Activated effector memory CD4-positive, alpha-beta T cell treated with Interleukin-2 at 50 U/mL for 16 hours (primary cell): ENCODE results near the gene TMPRSS13.
"Not testable (repeated sequence)": the region's sequence is repeated elsewhere in the genome, so short reads cannot be mapped to it uniquely, and the experiment has no call there.

Experiments
- DNase-seq: peaks from one replicate; pipeline ENCODE4 v3.0.0-alpha.2; 2020

The TMPRSS13 gene

GRCh38 chr11:117871160-117871559 lies 58.0 kb downstream of the TMPRSS13 start:
- DNase-seq, result no peak

GRCh38 chr11:117870103-117870952 lies 58.9 kb downstream of the TMPRSS13 start:
- DNase-seq, result no peak

- no peak for DNase-seq
Measured at GRCh38 chr11:117869604-117870003, 59.6 kb downstream of the TMPRSS13 start.

GRCh38 chr11:117868815-117869561 lies 60.2 kb downstream of the TMPRSS13 start:
- DNase-seq, result no peak

- no peak for DNase-seq
Measured at GRCh38 chr11:117868088-117868487, 61.1 kb downstream of the TMPRSS13 start.

GRCh38 chr11:117866526-117866925 lies 62.7 kb downstream of the TMPRSS13 start:
- DNase-seq, result no peak

- not testable (repeated sequence) for DNase-seq
Measured at GRCh38 chr11:117865546-117865945, 63.7 kb downstream of the TMPRSS13 start.

- no peak for DNase-seq
Measured at GRCh38 chr11:117863383-117863782, 65.8 kb downstream of the TMPRSS13 start.

- no peak for DNase-seq
Measured at GRCh38 chr11:117862753-117863152, 66.4 kb downstream of the TMPRSS13 start.

- no peak for DNase-seq
Measured at GRCh38 chr11:117862019-117862725, 67.0 kb downstream of the TMPRSS13 start.

- no peak for DNase-seq
Measured at GRCh38 chr11:117861151-117862018, 67.8 kb downstream of the TMPRSS13 start.

- no peak for DNase-seq
Measured at GRCh38 chr11:117860139-117860538, 69.1 kb downstream of the TMPRSS13 start.

GRCh38 chr11:117859488-117860112 lies 69.6 kb downstream of the TMPRSS13 start:
- DNase-seq, result no peak

- DNase-seq, result no peak
Measured at GRCh38 chr11:117859061-117859460, 70.1 kb downstream of the TMPRSS13 start.

GRCh38 chr11:117857734-117858414 lies 71.3 kb downstream of the TMPRSS13 start:
- DNase-seq, result no peak

GRCh38 chr11:117855912-117856651 lies 73.1 kb downstream of the TMPRSS13 start:
- DNase-seq, result no peak

- no peak for DNase-seq
Measured at GRCh38 chr11:117855186-117855845, 73.9 kb downstream of the TMPRSS13 start.

GRCh38 chr11:117852309-117852708 lies 76.9 kb downstream of the TMPRSS13 start:
- DNase-seq, result no peak

- DNase-seq, result no peak
Measured at GRCh38 chr11:117851852-117852251, 77.3 kb downstream of the TMPRSS13 start.

GRCh38 chr11:117851106-117851505 lies 78.1 kb downstream of the TMPRSS13 start:
- DNase-seq, result no peak
